ENCODE results near the gene DLG2.

- TF ChIP-seq CTCF (IDR thresholded peaks at IDR 0.05), result no peak
- no peak for TF ChIP-seq EP300 (IDR thresholded peaks at IDR 0.05)
- TF ChIP-seq POLR2AphosphoS5 (IDR thresholded peaks at IDR 0.05), result no peak
Measured at GRCh38 chr11:83715927-83716535, 1911.1 kb downstream of the DLG2 start.

Measured in suprapubic skin (tissue), 4 donors.